H1 (cell line): ENCODE data around the gene BOLA3. TPM values are rescaled to one million over a fixed set of nuclear protein-coding genes. Genes with fewer than 3 reads are reported as not detected.
A peak's percentile ranks its signal among the peaks of the same experiment; 100 is the strongest.

Experiments used
- CBX5 ChIP-seq: fragments of 300-800, 300-1000 bp; sonication (generic); IDR thresholded peaks from 2 replicates; pipeline ENCODE4 v1.7.1; 2016; ENCODE audit warnings: antibody characterized with exemption, low read length, low read depth
- CBX8 ChIP-seq: fragments of 300-800, 300-1000 bp; sonication (generic); IDR thresholded peaks from 2 replicates; pipeline ENCODE4 v1.7.1; 2016; ENCODE audit warnings: low read depth, low read length, borderline replicate concordance
- HDAC2 ChIP-seq, 2 experiments: fragments of 300-600 bp in 1 of 2; sonication (generic) in 1 of 2; IDR thresholded peaks; 2 replicates each; pipeline ENCODE4 v1.6.1; 2011 to 2012; ENCODE audit warnings: low read depth in 2 of 2, low read length in 2 of 2, mild to moderate bottlenecking in 2 of 2, moderate library complexity in 2 of 2, borderline replicate concordance in 1 of 2, inconsistent platforms in 1 of 2
- POLR2A ChIP-seq, 2 experiments: IDR thresholded peaks; 1 replicate in 1 of 2; 2 replicates in 1 of 2; pipeline ENCODE4 v1.6.1; 2011; ENCODE audit warnings: low read depth in 2 of 2, low read length in 2 of 2, mild to moderate bottlenecking in 2 of 2; ENCODE audit errors: control extremely low read depth in 1 of 2
- RBBP5 ChIP-seq: IDR thresholded peaks from 2 replicates; pipeline ENCODE4 v1.7.1; 2012; ENCODE audit warnings: low read depth, mild to moderate bottlenecking, inconsistent platforms, low read length, moderate library complexity, borderline replicate concordance
- SAP30 ChIP-seq: fragments of 300-600 bp; sonication (generic); IDR thresholded peaks from 2 replicates; pipeline ENCODE4 v1.7.1; 2012; ENCODE audit warnings: low read length, moderate library complexity, mild to moderate bottlenecking, inconsistent platforms; ENCODE audit not compliant: insufficient read depth, insufficient replicate concordance
- SIX5 ChIP-seq: IDR thresholded peaks from 2 replicates; pipeline ENCODE4 v1.6.1; 2011; ENCODE audit warnings: mild to moderate bottlenecking, low read depth, low read length
- TEAD4 ChIP-seq: IDR thresholded peaks from 2 replicates; pipeline ENCODE4 v1.6.1; 2012; ENCODE audit warnings: low read depth, low read length, inconsistent platforms, mixed read lengths
- polyA plus RNA-seq, 7 experiments: library from polyadenylated mRNA; depleted of rRNA in 3 of 7; stranded (reverse) in 5 of 7; unstranded in 2 of 7; fragments of >200 nt in 5 of 7; fragments of 200-250 nt in 2 of 7; gene quantifications; 1 replicate in 5 of 7; 2 replicates in 1 of 7; 4 replicates in 1 of 7; pipeline versions ENCODE4 v1.2.1 to v1.2.3, GENCODE V29; 2011 to 2013; ENCODE audit warnings: missing spikeins in 2 of 7, mixed read lengths in 2 of 7
- total RNA-seq: library from RNA; stranded (reverse); fragmentation: NEBNext Ultra II Directional; extraction: Animal tissue kit (Norgen Biotek cat#: 25700); gene quantifications from 2 replicates; pipeline ENCODE4 v1.2.1, GENCODE V29; 2021
- TF ChIP-seq, protein P1 (sequence below): IDR thresholded peaks from 2 replicates; pipeline ENCODE4 v1.6.1; 2011; ENCODE audit warnings: low read depth, mild to moderate bottlenecking, low read length; ENCODE audit not compliant: insufficient read depth

BOLA3 gene
- total and polyA plus RNA-seq, 2 of the 8 experiments (the other 6 are each of a cell fraction or from before 2014, with no cell fraction given), result 46.1 to 67.3 TPM

DNA sequence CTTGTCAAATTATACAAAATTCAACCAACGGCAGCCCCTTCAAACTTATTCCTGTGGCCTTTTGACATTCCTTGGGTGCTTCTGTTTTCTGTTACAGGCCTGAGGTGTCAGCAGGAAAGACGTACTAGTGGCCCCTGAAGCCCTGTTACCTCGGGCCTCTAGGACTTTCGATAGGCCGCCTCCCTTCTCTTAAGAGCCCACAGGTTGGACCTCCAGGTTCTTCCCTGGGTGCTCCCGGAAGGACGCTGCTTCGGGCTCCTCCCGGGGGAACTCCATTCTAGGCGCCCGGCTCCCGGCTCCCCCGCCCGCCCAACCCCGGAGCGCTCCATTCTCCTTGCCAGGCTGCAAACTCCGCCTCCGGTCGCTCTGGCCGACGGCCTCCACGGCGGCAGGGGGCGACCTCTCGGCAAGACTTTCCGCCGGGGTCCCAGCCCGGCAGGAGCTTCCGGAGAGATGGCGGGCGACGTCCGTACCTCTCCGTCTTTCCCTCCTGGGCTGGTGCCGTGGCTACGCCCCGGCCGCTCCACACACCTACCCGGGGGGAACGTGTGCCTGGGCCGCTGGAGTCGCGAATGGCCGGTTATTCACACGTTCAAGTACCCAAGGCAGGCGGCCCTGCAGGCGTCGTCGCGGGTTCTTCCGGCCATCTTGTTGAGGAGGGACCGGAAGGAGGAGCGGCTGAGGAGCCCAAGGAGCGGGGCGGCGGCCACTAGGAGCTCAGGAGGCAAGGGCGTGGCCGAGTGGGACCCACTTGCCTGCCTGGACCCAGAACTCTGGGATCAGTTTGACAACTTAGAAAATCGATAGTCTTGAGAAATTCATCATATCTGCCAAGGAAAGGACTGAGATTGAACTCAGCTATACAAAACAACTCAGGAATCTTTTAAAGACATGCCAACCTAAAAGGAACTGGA lies 27.5 kb downstream of the BOLA3 start (continued):
- TF ChIP-seq, protein P1, sequence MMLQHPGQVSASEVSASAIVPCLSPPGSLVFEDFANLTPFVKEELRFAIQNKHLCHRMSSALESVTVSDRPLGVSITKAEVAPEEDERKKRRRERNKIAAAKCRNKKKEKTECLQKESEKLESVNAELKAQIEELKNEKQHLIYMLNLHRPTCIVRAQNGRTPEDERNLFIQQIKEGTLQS, result no peak
- TF ChIP-seq POLR2A (IDR thresholded peaks at IDR 0.05; ENCODE audit: control extremely low read depth in 1 of 2, low read depth in 2 of 2, low read length in 2 of 2), result peak; percentile 44 to 83
- TF ChIP-seq CBX5, result no peak
- no peak for TF ChIP-seq TEAD4
- no peak for TF ChIP-seq SIX5
- TF ChIP-seq SAP30, result no peak
- no peak for TF ChIP-seq RBBP5
- TF ChIP-seq CBX8, result no peak
- no peak for TF ChIP-seq HDAC2 (IDR thresholded peaks at IDR 0.05; ENCODE audit: borderline replicate concordance in 1 of 2, low read depth in 2 of 2, low read length in 2 of 2)
